ENCODE measurements around the gene ZKSCAN2. TPM values are rescaled to one million over a fixed set of nuclear protein-coding genes. Genes with fewer than 3 reads are reported as not detected.

Gene ZKSCAN2
- total RNA-seq: 1 to 10 TPM; 4.4 to 5.2 TPM
- polyA plus RNA-seq (ENCODE audit: insufficient read length in 6 of 6): 10 to 100 TPM in 3 of 6 donors, 1 to 10 TPM in 3; 9.0 to 11.0 (median 10.0) TPM
- long read RNA-seq, donor 1, full-length matches to known transcripts: 3 of 3 reads
- long read RNA-seq, donor 1, partial matches to known transcripts: 0 of 3 reads
- long read RNA-seq, donor 1, other reads (novel, unspliced or antisense): 0 of 3 reads
- long read RNA-seq, donor 2, full-length matches to known transcripts: 3 of 3 reads
- long read RNA-seq, donor 2, partial matches to known transcripts: 0 of 3 reads
- long read RNA-seq, donor 2, other reads (novel, unspliced or antisense): 0 of 3 reads
- long read RNA-seq, donor 3, full-length matches to known transcripts: 5 of 5 reads
- long read RNA-seq, donor 3, partial matches to known transcripts: 0 of 5 reads
- long read RNA-seq, donor 3, other reads (novel, unspliced or antisense): 0 of 5 reads
- long read RNA-seq, donor 4, partial matches to known transcripts: 0 of 1 reads
- long read RNA-seq, donor 4, other reads (novel, unspliced or antisense): 0 of 1 reads
- long read RNA-seq, donor 5, full-length matches to known transcripts: 5 of 5 reads
- long read RNA-seq, donor 5, partial matches to known transcripts: 0 of 5 reads
- long read RNA-seq, donor 5, other reads (novel, unspliced or antisense): 0 of 5 reads
- long read RNA-seq, donor 6, partial matches to known transcripts: 0 of 1 reads
- long read RNA-seq, donor 6, other reads (novel, unspliced or antisense): 0 of 1 reads
- long read RNA-seq, donor 7, full-length matches to known transcripts: 2 of 2 reads
- long read RNA-seq, donor 7, partial matches to known transcripts: 0 of 2 reads
- long read RNA-seq, donor 7, other reads (novel, unspliced or antisense): 0 of 2 reads
- long read RNA-seq, donor 8, full-length matches to known transcripts: 2 of 2 reads
- long read RNA-seq, donor 8, partial matches to known transcripts: 0 of 2 reads
- long read RNA-seq, donor 8, other reads (novel, unspliced or antisense): 0 of 2 reads
- long read RNA-seq, donor 9: 0 reads
- long read RNA-seq, donor 10: 0 reads
- long read RNA-seq, donor 11: 0 reads
- long read RNA-seq, donor 12, full-length matches to known transcripts: 2 of 2 reads
- long read RNA-seq, donor 12, partial matches to known transcripts: 0 of 2 reads
- long read RNA-seq, donor 12, other reads (novel, unspliced or antisense): 0 of 2 reads

GRCh38 chr16:25257470-25257955, at the start of gene ZKSCAN2:
Gene ZKSCAN2 (minus strand): TSS chr16:25257845. CDS start chr16:25257127, 718 bp downstream.
- Histone ChIP-seq H3K4me1 (peaks cover 13 to 35% of the 10 kb centered on the region in 2 donors), H3K36me3 (peaks cover 0 to 18% of the 10 kb centered on the region in 2 donors), H3K4me3 (peak within 1 kb of the TSS; percentile 70 to 82), H3K27ac (peak within 1 kb of the TSS; percentile 97 to 98), H3K27me3 (no peaks in the 10 kb centered on the region), H3K9me3 (no peaks in the 10 kb centered on the region)
- intact Hi-C loops (cut with DNase I): no loop called here
- DNase-seq (peak; percentile 87 to 98 (median 92)), ATAC-seq (peak; percentile 98)
- TF ChIP-seq CTCF (IDR thresholded peaks at IDR 0.05): no peak

- TF ChIP-seq CTCF (IDR thresholded peaks at IDR 0.05): no peak
- Histone ChIP-seq H3K36me3 (no peaks in the 10 kb centered on the region), H3K4me3 (no peak overlapping the region), H3K9me3 (no peaks in the 10 kb centered on the region), H3K4me1 (no peaks in the 10 kb centered on the region), H3K27me3 (no peaks in the 10 kb centered on the region), H3K27ac (no peak overlapping the region)
- no peak for ATAC-seq
- intact Hi-C loops (cut with DNase I): no loop called here
- peak in 1 of 4 donors; percentile 2 for DNase-seq
Measured at GRCh38 chr16:25299792-25300590, 42.3 kb upstream of the ZKSCAN2 start.

DNA sequence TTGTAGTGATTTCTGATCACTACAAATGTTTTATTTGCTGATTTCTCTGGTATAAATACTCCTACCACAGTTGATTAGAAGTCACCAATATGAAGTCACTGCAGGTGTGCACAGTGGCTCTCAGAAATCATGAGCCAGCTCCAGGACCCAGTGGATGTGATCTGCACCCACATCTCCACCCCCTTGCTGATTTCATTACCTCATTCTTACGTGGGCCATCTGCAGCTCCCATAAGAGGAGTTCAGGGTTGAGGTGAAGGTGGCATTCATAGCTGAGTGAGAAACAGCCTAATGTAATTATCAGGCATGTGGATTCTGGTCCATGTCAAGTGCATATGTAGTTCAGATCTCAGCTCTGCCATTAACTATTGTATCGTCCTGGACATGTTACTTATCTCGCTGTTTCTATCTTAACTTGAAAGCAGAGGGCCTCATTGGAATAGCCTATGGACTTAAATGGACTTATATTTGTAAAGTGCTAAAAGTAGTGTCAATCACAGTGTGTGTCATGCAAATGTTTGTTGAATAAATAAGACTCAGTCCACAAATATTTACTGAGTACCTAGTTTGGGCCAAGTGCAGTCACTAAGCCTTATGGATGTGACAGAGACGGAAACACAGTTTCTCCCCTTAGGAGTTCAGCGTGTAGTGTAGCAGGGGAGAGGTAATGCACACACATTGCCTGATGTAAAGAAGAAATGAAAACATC, 40.7 kb upstream of the ZKSCAN2 start:
- intact Hi-C loops (cut with DNase I): no loop called here
- ATAC-seq (no peak), DNase-seq (no peak)
- Histone ChIP-seq H3K4me3 (no peak overlapping the region), H3K27me3 (no peaks in the 10 kb centered on the region), H3K27ac (no peak overlapping the region), H3K36me3 (no peaks in the 10 kb centered on the region), H3K9me3 (no peaks in the 10 kb centered on the region), H3K4me1 (no peaks in the 10 kb centered on the region)
- no peak for TF ChIP-seq CTCF (IDR thresholded peaks at IDR 0.05)

- Histone ChIP-seq H3K27ac (no peak overlapping the region), H3K27me3 (no peaks in the 10 kb centered on the region), H3K36me3 (no peaks in the 10 kb centered on the region), H3K9me3 (no peaks in the 10 kb centered on the region), H3K4me3 (no peak overlapping the region), H3K4me1 (no peaks in the 10 kb centered on the region)
- intact Hi-C loops (cut with DNase I): no loop called here
- DNase-seq (no peak), ATAC-seq (no peak)
- no peak for TF ChIP-seq CTCF (IDR thresholded peaks at IDR 0.05)
Measured at GRCh38 chr16:25297151-25297787, 39.6 kb upstream of the ZKSCAN2 start.
